Tibial artery (tissue), 4 donors: ENCODE data around the gene CEMP1.

Experiments used
- DNase-seq, 2 donors: peaks; one replicate each; pipeline ENCODE4 v3.0.0-alpha.2; 2019
- H3K27ac ChIP-seq, 2 donors: fragments of 200-600 bp; sonication (generic) in 1 of 2; 1 replicate in 1 of 2; 2 replicates in 1 of 2; pipeline ENCODE4 v1.5.1; 2018 to 2019; ENCODE audit warnings: mild to moderate bottlenecking in 1 of 2
- H3K27me3 ChIP-seq, 2 donors: fragments of 200-600 bp; sonication (generic) in 1 of 2; one replicate each; pipeline versions ENCODE4 v1.5.1 to v1.6.0; 2016 to 2019
- H3K36me3 ChIP-seq, 3 donors: fragments of 200-600 bp; sonication (generic) in 2 of 3; one replicate each; pipeline ENCODE4 v1.5.1; 2016 to 2019; ENCODE audit warnings: mild to moderate bottlenecking in 2 of 3
- H3K4me1 ChIP-seq, 4 donors: fragments of 200-600 bp; sonication (generic) in 2 of 4; 1 replicate in 3 of 4; 2 replicates in 1 of 4; pipeline ENCODE4 v1.5.1; 2016 to 2019
- H3K4me3 ChIP-seq, 2 donors: fragments of 200-600 bp; sonication (generic) in 1 of 2; 1 replicate in 1 of 2; 2 replicates in 1 of 2; pipeline ENCODE4 v1.5.1; 2018 to 2019; ENCODE audit warnings: mild to moderate bottlenecking in 2 of 2
- H3K9me3 ChIP-seq, 3 donors: fragments of 200-600 bp; sonication (generic) in 1 of 3; one replicate each; pipeline ENCODE4 v1.5.1; 2016 to 2019
- CTCF ChIP-seq, 2 experiments: fragments of 200-600 bp in 1 of 2; fragments of 450-650 bp in 1 of 2; IDR thresholded peaks; one replicate each; pipeline ENCODE4 v1.5.1; 2017 to 2019; ENCODE audit warnings: antibody characterized with exemption in 2 of 2, mild to moderate bottlenecking in 1 of 2, moderate library complexity in 1 of 2
- intact Hi-C: fragments of 100-400 bp; cut with DNase I; formaldehyde crosslinking; loops from one replicate; pipeline ENCODE4 v1.15.0; 2023; ENCODE audit warnings: low total_unique reads

The CEMP1 gene

GRCh38 chr16:2492292-2492691 is 38.9 kb downstream of the CEMP1 start:
- no peak overlapping the region for H3K27ac ChIP-seq
- intact Hi-C loops = no loop called here
- H3K9me3 ChIP-seq = no peaks in the 10 kb centered on the region
- no peaks in the 10 kb centered on the region for H3K27me3 ChIP-seq
- DNase-seq = no peak
- H3K36me3 ChIP-seq = peaks cover 0 to 13% (median 4%) of the 10 kb centered on the region in 3 donors
- peaks cover 0 to 20% (median 3%) of the 10 kb centered on the region in 4 donors for H3K4me1 ChIP-seq
- H3K4me3 ChIP-seq = no peak overlapping the region
- TF ChIP-seq CTCF (IDR thresholded peaks at IDR 0.05) = no peak

GRCh38 chr16:2490190-2491105 is 40.8 kb downstream of the CEMP1 start:
- H3K9me3 ChIP-seq = no peaks in the 10 kb centered on the region
- DNase-seq = no peak
- no peaks in the 10 kb centered on the region for H3K27me3 ChIP-seq
- intact Hi-C loops = no loop called here
- H3K27ac ChIP-seq = no peak overlapping the region
- TF ChIP-seq CTCF (IDR thresholded peaks at IDR 0.05) = no peak
- peaks cover 0 to 22% (median 0%) of the 10 kb centered on the region in 4 donors for H3K4me1 ChIP-seq
- no peak overlapping the region for H3K4me3 ChIP-seq
- H3K36me3 ChIP-seq = no peaks in the 10 kb centered on the region

- intact Hi-C loops = no loop called here
- no peaks in the 10 kb centered on the region for H3K27me3 ChIP-seq
- DNase-seq = no peak
- no peak for TF ChIP-seq CTCF (IDR thresholded peaks at IDR 0.05)
- H3K36me3 ChIP-seq = no peaks in the 10 kb centered on the region
- H3K9me3 ChIP-seq = no peaks in the 10 kb centered on the region
- no peak overlapping the region for H3K27ac ChIP-seq
- peaks cover 0 to 28% (median 0%) of the 10 kb centered on the region in 4 donors for H3K4me1 ChIP-seq
- no peak overlapping the region for H3K4me3 ChIP-seq
Measured at GRCh38 chr16:2489581-2489980, 41.6 kb downstream of the CEMP1 start.

GRCh38 chr16:2487903-2488531 is 43.2 kb downstream of the CEMP1 start:
- Histone ChIP-seq H3K4me3 (no peak overlapping the region), H3K4me1 (peaks cover 0 to 41% (median 3%) of the 10 kb centered on the region in 4 donors), H3K27ac (no peak overlapping the region), H3K27me3 (no peaks in the 10 kb centered on the region), H3K36me3 (no peaks in the 10 kb centered on the region), H3K9me3 (no peaks in the 10 kb centered on the region)
- TF ChIP-seq CTCF (IDR thresholded peaks at IDR 0.05) = no peak
- no peak for DNase-seq
- intact Hi-C loops = no loop called here

GRCh38 chr16:2487517-2487842 is 43.7 kb downstream of the CEMP1 start:
- no peak for DNase-seq
- Histone ChIP-seq H3K27ac (no peak overlapping the region), H3K27me3 (no peaks in the 10 kb centered on the region), H3K9me3 (no peaks in the 10 kb centered on the region), H3K4me1 (peaks cover 0 to 45% (median 5%) of the 10 kb centered on the region in 4 donors), H3K4me3 (no peak overlapping the region), H3K36me3 (no peaks in the 10 kb centered on the region)
- TF ChIP-seq CTCF (IDR thresholded peaks at IDR 0.05) = no peak
- intact Hi-C loops = no loop called here
